DOHH2 (cell line): Measurements from ENCODE around the gene IGF2BP2.

Source experiments
- CTCF ChIP-seq: fragments of 200-600 bp; sonication (generic); IDR thresholded peaks from one replicate; pipeline ENCODE4 v1.5.1; 2014; ENCODE audit warnings: antibody characterized with exemption, mild to moderate bottlenecking, low read depth, low read length; ENCODE audit not compliant: poor library complexity, severe bottlenecking
- EZH2phosphoT487 ChIP-seq: fragments of 200-600 bp; sonication (generic); IDR thresholded peaks from 2 replicates; pipeline ENCODE4 v1.6.1; 2017; ENCODE audit warnings: borderline replicate concordance, mild to moderate bottlenecking, antibody characterized with exemption, low read length, moderate library complexity, mixed read lengths

- no peak for TF ChIP-seq CTCF
- no peak for TF ChIP-seq EZH2phosphoT487
Observed at GRCh38 chr3:185788292-185788691, 36.5 kb downstream of the IGF2BP2 start.
